ENCODE measurements around the gene IL37.

The IL37 gene

DNA sequence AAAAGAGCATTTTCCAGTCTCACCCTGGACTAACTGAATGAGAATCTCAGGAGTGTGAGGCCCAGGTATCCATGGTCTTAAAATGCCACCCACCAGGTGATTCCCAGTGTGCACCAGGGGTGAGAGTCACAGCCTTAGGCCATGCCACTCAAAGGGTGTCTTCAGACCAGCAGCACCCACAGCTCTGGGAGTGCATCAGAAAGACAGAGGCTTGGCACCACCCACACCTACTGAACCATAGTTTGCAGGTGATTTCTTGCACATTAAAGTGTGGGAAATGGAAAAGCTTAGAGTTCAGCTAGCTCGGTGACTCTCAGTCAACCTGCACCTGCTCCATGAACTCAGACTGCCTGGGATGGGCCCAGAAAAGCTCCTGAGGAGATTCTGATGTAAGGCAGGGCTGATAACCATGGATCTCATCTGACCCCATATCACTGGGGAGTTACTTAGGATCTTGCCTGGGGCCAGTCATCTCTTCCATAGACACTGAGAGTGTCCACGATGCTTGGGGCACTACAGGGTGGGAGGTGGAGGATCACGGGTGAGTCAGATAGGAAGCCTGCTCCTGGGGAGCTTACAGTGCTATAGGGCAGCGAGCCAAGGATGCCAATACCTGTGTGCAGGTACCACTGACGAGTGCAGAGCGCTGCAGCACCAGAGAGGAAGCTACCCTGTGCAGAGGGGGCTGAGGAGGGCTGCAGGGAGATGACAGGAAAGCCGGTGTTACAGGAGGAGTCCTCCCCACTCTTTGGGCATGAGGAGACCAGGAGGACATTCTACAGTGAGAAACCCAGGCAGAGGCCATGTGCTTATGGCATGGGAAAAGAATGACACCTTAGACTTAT, 4.6 kb downstream of the IL37 start:
- POLR2A ChIA-PET = no interaction called here
- CTCF ChIA-PET = interaction anchor here (0.9 to 8.6 kb wide), 7 partner anchors 11 to 221 kb away, joined by 3 to 43 read pairs (median 6); no protein-coding TSS in a partner anchor
- DNase-seq (ENCODE audit: extremely low spot score) = no peak
- TF ChIP-seq, protein P1, sequence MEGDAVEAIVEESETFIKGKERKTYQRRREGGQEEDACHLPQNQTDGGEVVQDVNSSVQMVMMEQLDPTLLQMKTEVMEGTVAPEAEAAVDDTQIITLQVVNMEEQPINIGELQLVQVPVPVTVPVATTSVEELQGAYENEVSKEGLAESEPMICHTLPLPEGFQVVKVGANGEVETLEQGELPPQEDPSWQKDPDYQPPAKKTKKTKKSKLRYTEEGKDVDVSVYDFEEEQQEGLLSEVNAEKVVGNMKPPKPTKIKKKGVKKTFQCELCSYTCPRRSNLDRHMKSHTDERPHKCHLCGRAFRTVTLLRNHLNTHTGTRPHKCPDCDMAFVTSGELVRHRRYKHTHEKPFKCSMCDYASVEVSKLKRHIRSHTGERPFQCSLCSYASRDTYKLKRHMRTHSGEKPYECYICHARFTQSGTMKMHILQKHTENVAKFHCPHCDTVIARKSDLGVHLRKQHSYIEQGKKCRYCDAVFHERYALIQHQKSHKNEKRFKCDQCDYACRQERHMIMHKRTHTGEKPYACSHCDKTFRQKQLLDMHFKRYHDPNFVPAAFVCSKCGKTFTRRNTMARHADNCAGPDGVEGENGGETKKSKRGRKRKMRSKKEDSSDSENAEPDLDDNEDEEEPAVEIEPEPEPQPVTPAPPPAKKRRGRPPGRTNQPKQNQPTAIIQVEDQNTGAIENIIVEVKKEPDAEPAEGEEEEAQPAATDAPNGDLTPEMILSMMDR (IDR thresholded peaks at IDR 0.05; ENCODE audit: control extremely low read depth, extremely low read depth, low read depth, missing control alignments) = no peak

DNA sequence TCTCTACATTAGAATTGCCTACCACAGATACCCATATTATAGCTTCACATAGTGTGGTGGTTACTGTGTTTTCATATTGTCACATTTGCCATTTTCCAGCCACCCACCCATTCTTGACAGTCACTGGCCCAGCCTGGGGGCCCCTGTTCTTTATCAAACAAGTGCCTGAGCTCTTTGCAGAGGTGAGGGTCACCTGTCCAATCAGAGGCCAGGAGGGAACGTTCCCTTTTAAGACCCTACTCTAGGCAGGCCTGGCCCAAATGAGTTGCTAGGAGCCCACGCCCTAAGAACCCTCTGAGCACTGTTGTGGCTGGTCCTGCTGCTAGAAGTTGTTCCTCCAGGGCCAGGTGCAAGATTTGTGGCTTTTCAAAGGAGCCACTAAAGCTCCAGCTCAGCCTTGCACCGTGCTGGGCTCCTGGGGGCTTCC, 5.2 kb downstream of the IL37 start:
- ChIA-PET POLR2A (no interaction called here), CTCF (interaction anchor here (0.8 to 8.6 kb wide), 9 partner anchors 10 to 259 kb away, joined by 3 to 43 read pairs (median 6); no protein-coding TSS in a partner anchor)
- no peak for DNase-seq (ENCODE audit: extremely low spot score)
- TF ChIP-seq, protein P1 (IDR thresholded peaks at IDR 0.05; ENCODE audit: control extremely low read depth, extremely low read depth, low read depth, missing control alignments) = no peak

DNA sequence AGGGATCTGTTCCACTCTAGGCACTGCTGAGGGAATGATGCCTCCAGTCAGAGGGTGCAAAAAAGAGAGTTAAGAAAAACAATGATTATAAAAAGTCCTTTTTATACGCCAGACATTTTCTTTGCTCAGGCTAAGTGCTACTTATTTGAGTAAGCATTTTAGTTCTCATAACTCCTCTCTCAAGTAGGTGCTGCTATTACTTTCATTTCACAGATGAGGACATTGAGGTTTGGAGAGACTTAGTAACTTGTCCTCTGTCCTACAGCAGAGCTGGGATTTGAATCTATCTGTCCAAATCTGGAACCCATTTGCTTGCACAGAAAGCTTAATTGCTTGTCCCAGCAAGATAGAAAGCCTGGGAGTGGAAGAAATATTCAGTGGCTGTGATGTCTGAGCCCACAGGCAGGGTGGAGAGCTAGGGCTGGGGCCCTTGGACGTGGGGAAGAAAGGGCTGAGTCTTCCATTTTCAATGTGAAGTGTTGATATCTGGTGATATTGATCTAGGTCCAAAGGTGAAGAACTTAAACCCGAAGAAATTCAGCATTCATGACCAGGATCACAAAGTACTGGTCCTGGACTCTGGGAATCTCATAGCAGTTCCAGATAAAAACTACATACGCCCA, 5.8 kb downstream of the IL37 start:
- POLR2A ChIA-PET = no interaction called here
- no peak for DNase-seq (ENCODE audit: extremely low spot score)
- TF ChIP-seq, protein P1 (IDR thresholded peaks at IDR 0.05; ENCODE audit: control extremely low read depth, extremely low read depth, low read depth, missing control alignments) = no peak
- CTCF ChIA-PET = interaction anchor here (0.8 to 8.6 kb wide), 9 partner anchors 10 to 317 kb away, joined by 3 to 43 read pairs (median 6); no protein-coding TSS in a partner anchor

DNA sequence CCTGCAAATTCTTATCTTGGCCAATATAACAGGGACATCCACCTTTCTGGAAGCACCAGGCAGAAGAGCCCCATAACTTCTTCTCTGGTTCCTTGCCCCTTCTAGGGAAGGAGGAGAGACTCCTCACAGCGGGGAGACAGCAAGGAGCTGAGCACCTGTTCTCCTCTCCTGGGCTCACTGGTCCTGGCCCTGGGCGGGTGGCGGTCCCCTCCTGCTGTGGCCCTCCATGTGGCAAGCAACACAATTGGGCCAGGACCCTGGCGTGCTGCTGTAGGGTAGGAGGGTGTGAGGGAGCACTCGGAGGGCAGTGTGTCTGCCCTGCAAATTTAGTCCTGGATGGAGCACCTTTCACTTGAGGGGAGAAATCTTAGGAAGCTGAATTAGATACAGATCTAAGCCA, 6.9 kb downstream of the IL37 start:
- POLR2A ChIA-PET = no interaction called here
- no peak for DNase-seq (ENCODE audit: extremely low spot score)
- TF ChIP-seq, protein P1 (IDR thresholded peaks at IDR 0.05; ENCODE audit: control extremely low read depth, extremely low read depth, low read depth, missing control alignments) = no peak
- CTCF ChIA-PET = interaction anchor here (0.7 to 8.6 kb wide), 9 partner anchors 9 to 318 kb away, joined by 3 to 43 read pairs (median 6); no protein-coding TSS in a partner anchor

DNA sequence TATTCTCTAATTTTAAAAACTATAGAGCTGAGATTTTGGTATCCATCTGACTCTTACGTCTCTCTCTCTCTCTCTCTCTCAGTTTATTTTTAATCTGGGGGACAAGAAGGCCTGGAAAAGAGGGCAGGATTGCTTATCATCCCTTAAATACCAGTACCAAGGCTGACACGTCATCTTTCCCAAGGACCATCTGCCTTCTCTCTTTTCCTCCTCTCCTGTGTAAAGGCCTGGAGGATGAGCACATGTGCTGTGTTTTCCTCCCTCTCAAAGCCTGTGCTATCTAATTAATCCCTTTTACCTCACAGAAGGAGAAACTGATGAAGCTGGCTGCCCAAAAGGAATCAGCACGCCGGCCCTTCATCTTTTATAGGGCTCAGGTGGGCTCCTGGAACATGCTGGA, 7.3 kb downstream of the IL37 start:
- DNase-seq (ENCODE audit: extremely low spot score) = no peak
- CTCF ChIA-PET = interaction anchor here (0.7 to 8.6 kb wide), 7 partner anchors 9 to 191 kb away, joined by 3 to 43 read pairs (median 6); no protein-coding TSS in a partner anchor
- TF ChIP-seq, protein P1 (IDR thresholded peaks at IDR 0.05; ENCODE audit: control extremely low read depth, extremely low read depth, low read depth, missing control alignments) = no peak
- POLR2A ChIA-PET = no interaction called here

DNA sequence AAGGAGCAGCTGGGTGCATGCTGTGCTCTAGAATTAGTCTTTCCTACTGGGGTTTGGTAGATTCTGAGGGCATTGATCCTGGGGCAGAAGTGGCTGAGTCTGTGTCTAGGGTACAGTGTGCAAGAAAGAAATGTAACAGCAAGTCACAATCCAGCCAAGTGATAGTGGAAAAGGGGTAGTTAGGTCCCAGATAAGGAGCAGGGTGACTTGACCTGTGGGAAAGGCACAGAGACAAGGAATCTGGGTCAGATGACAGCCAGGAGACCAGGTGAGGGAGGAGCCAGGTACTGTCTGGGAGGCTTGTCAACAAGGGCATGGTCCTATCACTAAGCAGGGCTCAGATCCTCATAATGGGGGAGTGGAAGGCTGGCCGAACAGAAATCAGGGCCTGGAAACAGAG, 8.1 kb downstream of the IL37 start:
- no peak for DNase-seq (ENCODE audit: extremely low spot score)
- ChIA-PET CTCF (interaction anchor here (1.2 to 8.6 kb wide), 5 partner anchors 12 to 36 kb away, joined by 3 to 43 read pairs (median 6); no protein-coding TSS in a partner anchor), POLR2A (no interaction called here)

More for the DNA sequence above, 8.1 kb downstream of the IL37 start:
- TF ChIP-seq, protein P1 (IDR thresholded peaks at IDR 0.05; ENCODE audit: control extremely low read depth, extremely low read depth, low read depth, missing control alignments) = no peak
